Lower leg skin (tissue), 4 donors: ENCODE data around the gene CYP2D6. TPM values are rescaled to one million over a fixed set of nuclear protein-coding genes. Genes with fewer than 3 reads are reported as not detected.

ENCODE experiments used
- DNase-seq, 2 donors: peaks; one replicate each; pipeline ENCODE4 v3.0.0-alpha.2; 2019; ENCODE audit warnings: low spot score in 2 of 2
- H3K4me3 ChIP-seq: fragments of 200-600 bp; sonication (generic); 2 replicates; pipeline ENCODE4 v1.5.1; 2017; ENCODE audit warnings: mild to moderate bottlenecking, low read depth; ENCODE audit not compliant: poor library complexity, severe bottlenecking
- POLR2A ChIP-seq, 2 donors: fragments of 450-650 bp; IDR thresholded peaks; one replicate each; pipeline ENCODE4 v1.6.1; 2016 to 2017; ENCODE audit warnings: antibody characterized with exemption in 2 of 2, mild to moderate bottlenecking in 1 of 2, moderate library complexity in 1 of 2
- WGBS, 2 donors: methylation state at CpG; one replicate each; pipeline ENCODE4 v1.1.5; 2018; 5-methylcytosine and 5-hydroxymethylcytosine counted together
- intact Hi-C: fragments of 100-400 bp; cut with DNase I; formaldehyde crosslinking; loops from one replicate; pipeline ENCODE4 v1.15.0; 2023; ENCODE audit warnings: low total_unique reads
- total RNA-seq, 4 donors: library from RNA; depleted of rRNA; stranded (reverse); fragments of >200 nt; gene quantifications; one replicate each; pipeline ENCODE4 v1.1.0, GENCODE V29; 2016
- TF ChIP-seq, protein P1 (sequence below), 3 donors: fragments of 450-650 bp; IDR thresholded peaks; one replicate each; pipeline ENCODE4 v1.5.1; 2016; ENCODE audit warnings: antibody characterized with exemption in 3 of 3, mild to moderate bottlenecking in 3 of 3, moderate library complexity in 2 of 3

Gene CYP2D6
- total RNA-seq, 4 donors from 2014 or later, result 0.61 to 1.4 (median 0.97) TPM

GRCh38 chr22:42156121-42156520 is 25.5 kb upstream of the CYP2D6 start:
- 60 to 78% methylated on average over 2 of the region's 2 CpGs for WGBS, 2 donors
- no peak overlapping the region for H3K4me3 ChIP-seq
- intact Hi-C loops, result no loop called here
- DNase-seq, result no peak
- TF ChIP-seq POLR2A (IDR thresholded peaks at IDR 0.05), result no peak
- TF ChIP-seq, protein P1, sequence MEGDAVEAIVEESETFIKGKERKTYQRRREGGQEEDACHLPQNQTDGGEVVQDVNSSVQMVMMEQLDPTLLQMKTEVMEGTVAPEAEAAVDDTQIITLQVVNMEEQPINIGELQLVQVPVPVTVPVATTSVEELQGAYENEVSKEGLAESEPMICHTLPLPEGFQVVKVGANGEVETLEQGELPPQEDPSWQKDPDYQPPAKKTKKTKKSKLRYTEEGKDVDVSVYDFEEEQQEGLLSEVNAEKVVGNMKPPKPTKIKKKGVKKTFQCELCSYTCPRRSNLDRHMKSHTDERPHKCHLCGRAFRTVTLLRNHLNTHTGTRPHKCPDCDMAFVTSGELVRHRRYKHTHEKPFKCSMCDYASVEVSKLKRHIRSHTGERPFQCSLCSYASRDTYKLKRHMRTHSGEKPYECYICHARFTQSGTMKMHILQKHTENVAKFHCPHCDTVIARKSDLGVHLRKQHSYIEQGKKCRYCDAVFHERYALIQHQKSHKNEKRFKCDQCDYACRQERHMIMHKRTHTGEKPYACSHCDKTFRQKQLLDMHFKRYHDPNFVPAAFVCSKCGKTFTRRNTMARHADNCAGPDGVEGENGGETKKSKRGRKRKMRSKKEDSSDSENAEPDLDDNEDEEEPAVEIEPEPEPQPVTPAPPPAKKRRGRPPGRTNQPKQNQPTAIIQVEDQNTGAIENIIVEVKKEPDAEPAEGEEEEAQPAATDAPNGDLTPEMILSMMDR (IDR thresholded peaks at IDR 0.05), result no peak

DNA sequence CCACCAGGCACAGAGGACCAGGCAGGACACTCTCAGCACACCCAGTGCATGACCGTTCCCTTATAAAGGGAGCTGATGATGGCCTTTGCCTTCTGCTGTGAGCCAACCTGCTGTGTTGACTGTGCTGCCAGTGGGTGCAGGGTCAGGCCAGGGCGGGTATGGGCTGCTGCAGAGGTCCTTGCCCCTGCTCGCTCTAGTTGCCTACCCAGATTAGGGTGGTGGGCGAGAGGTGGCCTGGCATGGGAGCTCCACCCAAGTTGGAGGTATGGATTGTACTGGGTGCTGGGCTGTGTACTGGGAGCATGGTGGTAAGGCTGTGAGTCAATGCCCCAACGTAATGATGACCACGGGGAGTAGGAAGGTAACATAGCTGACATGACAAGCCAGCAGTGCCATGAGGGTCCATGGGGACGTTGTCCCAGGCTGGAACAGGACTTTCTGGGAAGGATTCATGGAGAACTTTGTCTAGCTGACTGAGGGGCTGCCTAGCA is 24.5 kb upstream of the CYP2D6 start:
- H3K4me3 ChIP-seq, result no peak overlapping the region
- intact Hi-C loops, result no loop called here
- no peak for DNase-seq
- TF ChIP-seq POLR2A (IDR thresholded peaks at IDR 0.05), result no peak
- TF ChIP-seq, protein P1 (IDR thresholded peaks at IDR 0.05), result no peak
- WGBS, 2 donors, result 96% methylated on average over 7 of the region's 7 CpGs

- TF ChIP-seq, protein P1 (IDR thresholded peaks at IDR 0.05), result no peak
- TF ChIP-seq POLR2A (IDR thresholded peaks at IDR 0.05), result no peak
- H3K4me3 ChIP-seq, result no peak overlapping the region
- no peak for DNase-seq
- 94 to 96% methylated on average over 10 to 12 of the region's 12 CpGs for WGBS, 2 donors
- intact Hi-C loops, result no loop called here
These were observed 23.9 kb upstream of the CYP2D6 start for GRCh38 chr22:42154293-42155052.

- DNase-seq, result no peak
- no peak for TF ChIP-seq POLR2A (IDR thresholded peaks at IDR 0.05)
- TF ChIP-seq, protein P1 (IDR thresholded peaks at IDR 0.05), result no peak
- intact Hi-C loops, result no loop called here
- 85 to 91% methylated on average over 37 to 42 of the region's 42 CpGs for WGBS, 2 donors
- H3K4me3 ChIP-seq, result no peak overlapping the region
These were observed 22.2 kb upstream of the CYP2D6 start for GRCh38 chr22:42152661-42153270.

DNA sequence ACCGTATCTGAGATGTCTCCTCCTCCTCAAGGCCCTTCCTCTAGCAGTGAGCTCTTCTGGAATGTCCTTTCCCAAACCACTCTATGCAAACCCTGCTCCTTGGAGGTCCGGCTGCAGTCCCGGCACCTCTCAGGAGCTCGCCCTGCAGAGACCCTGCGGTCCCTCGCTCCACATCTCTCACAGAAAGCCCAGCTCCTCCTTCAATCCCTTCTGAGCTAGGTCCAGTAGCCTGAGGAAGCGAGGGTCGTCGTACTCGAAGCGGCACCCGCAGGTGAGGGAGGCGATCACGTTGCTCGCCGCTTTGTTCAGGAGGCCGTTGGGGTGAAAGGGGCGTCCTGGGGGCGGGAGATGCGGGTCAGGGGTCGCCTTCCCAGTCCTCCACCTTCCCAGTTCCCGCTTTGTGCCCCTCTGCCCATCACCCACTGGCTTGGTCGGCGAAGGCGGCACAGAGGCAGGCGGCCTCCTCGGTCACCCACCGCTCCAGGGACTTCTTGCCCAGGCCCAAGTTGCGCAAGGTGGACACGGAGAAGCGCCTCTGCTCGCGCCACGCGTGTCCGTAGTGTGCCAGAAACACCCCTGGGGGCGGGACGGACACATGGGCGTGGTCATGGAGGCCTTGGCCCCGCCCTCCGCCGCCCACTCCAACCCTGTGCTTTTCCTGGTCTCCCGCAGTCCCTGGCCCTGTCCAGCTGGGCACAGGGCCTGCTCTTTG is 21.5 kb upstream of the CYP2D6 start:
- intact Hi-C loops, result no loop called here
- H3K4me3 ChIP-seq, result no peak overlapping the region
- TF ChIP-seq, protein P1 (IDR thresholded peaks at IDR 0.05), result no peak
- TF ChIP-seq POLR2A (IDR thresholded peaks at IDR 0.05), result no peak
- 85 to 86% methylated on average over 43 of the region's 43 CpGs for WGBS, 2 donors
- no peak for DNase-seq
